HG03025 (cell line): Measurements from ENCODE around the gene TUBB1.

ENCODE experiments used
- ATAC-seq: cut with Tn5 transposase; IDR thresholded peaks from one replicate; pipeline ENCODE4 v1.9.1; 2021; ENCODE audit warnings: mild to moderate bottlenecking, moderate library complexity; ENCODE audit not compliant: unreplicated experiment, low FRiP score

The TUBB1 gene

DNA sequence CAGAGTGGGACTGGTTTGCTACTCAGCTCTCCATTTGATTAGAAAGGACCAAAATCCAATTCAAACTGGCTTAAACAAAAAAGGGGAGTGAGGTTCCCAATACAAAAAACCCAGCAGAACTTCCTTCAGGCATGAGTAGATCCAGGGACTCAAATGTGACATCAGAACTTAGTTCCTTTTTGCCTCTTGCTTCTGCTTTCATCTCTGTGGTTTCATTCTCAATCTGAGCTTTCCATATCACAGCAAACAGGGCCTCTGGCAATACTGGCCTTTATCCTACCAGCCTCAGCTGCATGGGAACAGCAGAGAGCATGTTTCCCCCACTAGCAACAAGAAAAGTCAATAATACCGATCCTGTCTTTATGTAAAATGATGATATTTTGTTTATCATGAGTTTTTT lies 52.0 kb downstream of the TUBB1 start:
- no peak for ATAC-seq

GRCh38 chr20:59073582-59073981 lies 54.4 kb downstream of the TUBB1 start:
- no peak for ATAC-seq

- ATAC-seq = no peak
Observed at GRCh38 chr20:59074456-59074855, 55.2 kb downstream of the TUBB1 start.

DNA sequence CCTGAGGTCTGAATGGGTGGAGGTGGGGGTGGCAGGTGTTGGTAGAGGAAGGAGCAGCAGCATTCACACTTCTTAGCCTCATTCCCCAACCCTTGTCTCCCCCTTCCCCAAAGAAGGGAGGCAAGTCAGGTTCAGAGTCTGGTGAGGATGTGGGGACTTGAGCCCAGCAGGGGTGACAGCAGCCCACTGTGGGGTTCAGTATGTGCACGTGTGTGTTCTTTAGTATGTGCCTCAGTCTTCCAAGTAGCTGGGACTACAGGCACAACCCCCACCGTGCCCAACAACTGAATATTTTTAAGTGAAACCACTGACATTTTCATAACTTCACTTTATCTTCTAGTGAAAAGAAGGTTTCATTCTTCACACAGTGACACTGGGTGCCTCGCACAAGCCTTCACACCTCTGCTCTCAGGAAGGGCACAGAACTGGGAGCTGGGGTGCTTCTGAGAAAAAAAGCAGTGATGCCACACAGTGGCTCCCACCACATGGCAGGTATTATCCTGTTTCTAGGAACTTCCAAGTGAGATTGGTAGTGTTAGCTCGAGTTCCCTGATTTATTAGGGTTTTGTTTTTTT lies 56.8 kb downstream of the TUBB1 start:
- ATAC-seq = no peak
